HepG2 (cell line): ENCODE measurements around the gene POLR2H. TPM values are rescaled to one million over a fixed set of nuclear protein-coding genes. Genes with fewer than 3 reads are reported as not detected.

Experiments
- ATAD3A ChIP-seq: sonication (generic); formaldehyde crosslinking; IDR thresholded peaks from 2 replicates; pipeline ENCODE4 v1.4.0; 2020; ENCODE audit warnings: missing genetic modification reagents
- CENPT ChIP-seq: sonication (generic); formaldehyde crosslinking; IDR thresholded peaks from 2 replicates; pipeline ENCODE4 v1.8.0; 2022; ENCODE audit warnings: low read depth, mild to moderate bottlenecking, moderate library complexity, missing genetic modification reagents
- ESRRA ChIP-seq: sonication (generic); formaldehyde crosslinking; IDR thresholded peaks from 2 replicates; pipeline ENCODE4 v1.5.1; 2020; ENCODE audit warnings: mild to moderate bottlenecking, low read depth, missing genetic modification reagents
- FOXA1 ChIP-seq, 2 experiments: fragments of 450-650 bp in 1 of 2; sonication (generic) in 1 of 2; formaldehyde crosslinking in 1 of 2; IDR thresholded peaks; 2 replicates each; pipeline versions ENCODE4 v1.4.0 to v1.6.1; 2016 to 2020; ENCODE audit warnings: missing genetic modification reagents in 1 of 2
- FOXA3 ChIP-seq: IDR thresholded peaks from 2 replicates; pipeline ENCODE4 v1.6.1; 2016; ENCODE audit warnings: missing genetic modification reagents, missing compliant biosample characterization
- HOXA3 ChIP-seq: sonication (generic); formaldehyde crosslinking; IDR thresholded peaks from 2 replicates; pipeline ENCODE4 v1.5.0; 2020; ENCODE audit warnings: missing genetic modification reagents
- JUND ChIP-seq: sonication (generic); formaldehyde crosslinking; IDR thresholded peaks from 2 replicates; pipeline ENCODE4 v1.8.0; 2022; ENCODE audit warnings: mild to moderate bottlenecking, missing genetic modification reagents
- LCORL ChIP-seq, 2 experiments: fragments of 450-650 bp in 1 of 2; sonication (generic) in 1 of 2; formaldehyde crosslinking in 1 of 2; IDR thresholded peaks; 2 replicates each; pipeline versions ENCODE4 v1.5.0 to v1.6.1; 2017 to 2020; ENCODE audit warnings: antibody characterized with exemption in 1 of 2, missing genetic modification reagents in 1 of 2
- SMAD1 ChIP-seq: sonication (generic); formaldehyde crosslinking; IDR thresholded peaks from 2 replicates; pipeline ENCODE4 v1.4.0; 2020; ENCODE audit warnings: missing genetic modification reagents, low read depth, mild to moderate bottlenecking, borderline replicate concordance
- SOX5 ChIP-seq: IDR thresholded peaks from 2 replicates; pipeline ENCODE4 v1.6.1; 2016; ENCODE audit warnings: borderline replicate concordance
- SSRP1 ChIP-seq: IDR thresholded peaks from 2 replicates; pipeline ENCODE4 v1.6.1; 2016; ENCODE audit warnings: control low read depth
- TARDBP ChIP-seq: sonication (generic); formaldehyde crosslinking; IDR thresholded peaks from 2 replicates; pipeline ENCODE4 v1.8.0; 2022; ENCODE audit warnings: mild to moderate bottlenecking, missing genetic modification reagents
- THAP11 ChIP-seq: IDR thresholded peaks from 2 replicates; pipeline ENCODE4 v1.6.1; 2016; ENCODE audit warnings: missing biosample characterization, missing genetic modification reagents
- ZNF746 ChIP-seq: sonication (generic); formaldehyde crosslinking; IDR thresholded peaks from 2 replicates; pipeline ENCODE4 v1.8.0; 2022; ENCODE audit warnings: mild to moderate bottlenecking, missing genetic modification reagents
- ZNF816 ChIP-seq: sonication (generic); formaldehyde crosslinking; IDR thresholded peaks from 2 replicates; pipeline ENCODE4 v1.8.0; 2022; ENCODE audit warnings: missing genetic modification reagents, mild to moderate bottlenecking, borderline replicate concordance
- ZNF883 ChIP-seq: sonication (generic); formaldehyde crosslinking; IDR thresholded peaks from 2 replicates; pipeline ENCODE4 v1.5.1; 2020; ENCODE audit warnings: mild to moderate bottlenecking, missing genetic modification reagents; ENCODE audit errors: not compliant biosample characterization
- polyA plus RNA-seq, 8 experiments: library from polyadenylated mRNA; depleted of rRNA in 3 of 8; stranded (reverse) in 7 of 8; unstranded in 1 of 8; fragments of >200 nt; fragmentation: Illumina TruSeq in 4 of 8; extraction: Trizol in 4 of 8; gene quantifications; 2 replicates each; pipeline versions ENCODE4 v1.2.1 to v1.2.3, GENCODE V29; 2011 to 2016; ENCODE audit warnings: low read depth in 4 of 8, missing spikeins in 1 of 8, mixed read lengths in 1 of 8; ENCODE audit not compliant: insufficient read depth in 1 of 8
- total RNA-seq, 5 experiments: library from RNA; depleted of rRNA; stranded (reverse); fragments of >200 nt; fragmentation: Illumina TruSeq; extraction: Trizol; gene quantifications; 2 replicates each; pipeline ENCODE4 v1.2.3, GENCODE V29; 2016; ENCODE audit warnings: low read depth in 1 of 5
- TF ChIP-seq, protein P1 (sequence below): sonication (generic); formaldehyde crosslinking; IDR thresholded peaks from 2 replicates; pipeline ENCODE4 v1.4.0; 2020; ENCODE audit warnings: missing genetic modification reagents
- TF ChIP-seq, protein P2 (sequence below): sonication (generic); formaldehyde crosslinking; IDR thresholded peaks from 2 replicates; pipeline ENCODE4 v1.5.0; 2020; ENCODE audit warnings: mild to moderate bottlenecking, missing genetic modification reagents
- TF ChIP-seq, protein P3 (sequence below), 2 experiments: fragments of 450-650 bp in 1 of 2; sonication (generic) in 1 of 2; formaldehyde crosslinking; IDR thresholded peaks; 2 replicates each; pipeline versions ENCODE4 v1.5.0 to v1.8.0; 2020 to 2022; ENCODE audit warnings: mild to moderate bottlenecking in 1 of 2, missing genetic modification reagents in 1 of 2
- TF ChIP-seq, protein P4 (sequence below): sonication (generic); formaldehyde crosslinking; IDR thresholded peaks from 2 replicates; pipeline ENCODE4 v1.8.1; 2023; ENCODE audit warnings: mild to moderate bottlenecking, missing genetic modification reagents

Gene POLR2H
- total and polyA plus RNA-seq, 2 of the 13 experiments (the other 11 are each of a cell fraction or from before 2014, with no cell fraction given): 118 to 194 TPM

DNA sequence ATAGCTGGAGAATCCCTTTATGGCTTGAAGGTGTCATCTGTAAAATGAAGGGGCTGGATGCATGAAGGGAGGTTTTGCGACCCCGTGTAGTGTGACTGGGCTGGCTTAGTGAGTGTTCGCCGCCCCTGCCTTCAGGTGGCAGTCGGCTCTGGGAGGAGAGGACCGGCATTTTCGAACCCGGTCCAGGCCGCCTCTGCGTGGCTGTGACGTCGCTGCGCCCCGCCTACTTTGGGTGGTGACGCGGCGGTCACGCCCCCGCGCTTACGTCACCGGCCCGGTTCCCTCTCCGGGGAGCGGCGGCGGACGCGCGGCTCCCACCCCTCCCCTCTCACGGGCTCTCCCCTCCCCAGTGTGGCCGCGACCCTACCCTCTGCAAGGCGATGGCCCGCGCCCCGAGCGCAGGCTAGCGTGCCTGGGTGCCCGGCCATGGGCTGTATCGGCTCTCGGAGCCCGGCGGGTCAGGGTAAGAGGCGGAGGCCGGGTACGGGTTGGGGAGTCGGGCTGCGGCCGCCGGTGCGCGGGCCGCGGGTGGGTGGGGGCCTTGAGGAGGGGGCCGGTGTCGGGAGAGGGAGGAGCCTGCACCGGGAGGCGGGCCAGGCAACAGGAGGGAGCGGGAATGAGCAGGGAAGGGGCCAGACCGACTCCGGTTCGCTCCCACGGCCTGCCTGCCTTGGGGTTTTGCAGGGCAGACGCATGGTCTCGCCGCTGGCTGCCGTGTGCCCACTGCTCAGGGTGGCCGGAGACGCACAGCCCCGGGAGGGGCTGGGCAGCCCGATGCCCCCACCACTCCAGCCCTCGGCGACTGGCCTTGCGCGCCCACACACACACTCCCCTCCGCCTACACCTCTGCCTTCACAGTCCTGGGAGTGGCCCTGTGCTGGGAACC, 25.6 kb upstream of the POLR2H start (continued):
- TF ChIP-seq, protein P1, sequence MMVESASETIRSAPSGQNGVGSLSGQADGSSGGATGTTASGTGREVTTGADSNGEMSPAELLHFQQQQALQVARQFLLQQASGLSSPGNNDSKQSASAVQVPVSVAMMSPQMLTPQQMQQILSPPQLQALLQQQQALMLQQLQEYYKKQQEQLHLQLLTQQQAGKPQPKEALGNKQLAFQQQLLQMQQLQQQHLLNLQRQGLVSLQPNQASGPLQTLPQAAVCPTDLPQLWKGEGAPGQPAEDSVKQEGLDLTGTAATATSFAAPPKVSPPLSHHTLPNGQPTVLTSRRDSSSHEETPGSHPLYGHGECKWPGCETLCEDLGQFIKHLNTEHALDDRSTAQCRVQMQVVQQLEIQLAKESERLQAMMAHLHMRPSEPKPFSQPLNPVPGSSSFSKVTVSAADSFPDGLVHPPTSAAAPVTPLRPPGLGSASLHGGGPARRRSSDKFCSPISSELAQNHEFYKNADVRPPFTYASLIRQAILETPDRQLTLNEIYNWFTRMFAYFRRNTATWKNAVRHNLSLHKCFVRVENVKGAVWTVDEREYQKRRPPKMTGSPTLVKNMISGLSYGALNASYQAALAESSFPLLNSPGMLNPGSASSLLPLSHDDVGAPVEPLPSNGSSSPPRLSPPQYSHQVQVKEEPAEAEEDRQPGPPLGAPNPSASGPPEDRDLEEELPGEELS (CRISPR knock-in tag): no peak
- TF ChIP-seq, protein P2, sequence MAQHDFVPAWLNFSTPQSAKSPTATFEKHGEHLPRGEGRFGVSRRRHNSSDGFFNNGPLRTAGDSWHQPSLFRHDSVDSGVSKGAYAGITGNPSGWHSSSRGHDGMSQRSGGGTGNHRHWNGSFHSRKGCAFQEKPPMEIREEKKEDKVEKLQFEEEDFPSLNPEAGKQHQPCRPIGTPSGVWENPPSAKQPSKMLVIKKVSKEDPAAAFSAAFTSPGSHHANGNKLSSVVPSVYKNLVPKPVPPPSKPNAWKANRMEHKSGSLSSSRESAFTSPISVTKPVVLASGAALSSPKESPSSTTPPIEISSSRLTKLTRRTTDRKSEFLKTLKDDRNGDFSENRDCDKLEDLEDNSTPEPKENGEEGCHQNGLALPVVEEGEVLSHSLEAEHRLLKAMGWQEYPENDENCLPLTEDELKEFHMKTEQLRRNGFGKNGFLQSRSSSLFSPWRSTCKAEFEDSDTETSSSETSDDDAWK (CRISPR knock-in tag): no peak
- TF ChIP-seq HOXA3 (CRISPR knock-in tag) (peak; percentile 98), SMAD1 (CRISPR knock-in tag) (peak; percentile 33; the same call in 1 of the 2 replicates), THAP11 (CRISPR knock-in tag) (peak; percentile 84), ZNF746 (0 out of 2 replicates have a peak, but pooled peaks have one; percentile 14), JUND (CRISPR knock-in tag) (peak; percentile 59; the same call in 1 of the 2 replicates), LCORL (IDR thresholded peaks at IDR 0.05) (no peak), LCORL (CRISPR knock-in tag; IDR thresholded peaks at IDR 0.05) (peak; percentile 33; the same call in 1 of the 2 replicates), SOX5 (0 out of 2 replicates have a peak, but pooled peaks have one; percentile 20), ZNF816 (peak; percentile 79; the same call in 1 of the 2 replicates), ESRRA (CRISPR knock-in tag) (0 out of 2 replicates have a peak, but pooled peaks have one; percentile 24), FOXA3 (CRISPR knock-in tag) (peak; percentile 28; the same call in 1 of the 2 replicates), FOXA1 (IDR thresholded peaks at IDR 0.05) (no peak), FOXA1 (CRISPR knock-in tag; IDR thresholded peaks at IDR 0.05) (no peak; the same call in 1 of the 2 replicates), SSRP1 (peak; percentile 81; the same call in 1 of the 2 replicates), TARDBP (0 out of 2 replicates have a peak, but pooled peaks have one; percentile 28), ATAD3A (CRISPR knock-in tag) (no peak), ZNF883 (peak; percentile 58), CENPT (CRISPR knock-in tag) (0 out of 2 replicates have a peak, but pooled peaks have one; percentile 73)
- TF ChIP-seq, protein P3, sequence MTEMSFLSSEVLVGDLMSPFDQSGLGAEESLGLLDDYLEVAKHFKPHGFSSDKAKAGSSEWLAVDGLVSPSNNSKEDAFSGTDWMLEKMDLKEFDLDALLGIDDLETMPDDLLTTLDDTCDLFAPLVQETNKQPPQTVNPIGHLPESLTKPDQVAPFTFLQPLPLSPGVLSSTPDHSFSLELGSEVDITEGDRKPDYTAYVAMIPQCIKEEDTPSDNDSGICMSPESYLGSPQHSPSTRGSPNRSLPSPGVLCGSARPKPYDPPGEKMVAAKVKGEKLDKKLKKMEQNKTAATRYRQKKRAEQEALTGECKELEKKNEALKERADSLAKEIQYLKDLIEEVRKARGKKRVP (CRISPR knock-in tag; IDR thresholded peaks at IDR 0.05): peak in 1 of 2 experiments; percentile 48; a peak in 2 of 4 replicates
- TF ChIP-seq, protein P4, sequence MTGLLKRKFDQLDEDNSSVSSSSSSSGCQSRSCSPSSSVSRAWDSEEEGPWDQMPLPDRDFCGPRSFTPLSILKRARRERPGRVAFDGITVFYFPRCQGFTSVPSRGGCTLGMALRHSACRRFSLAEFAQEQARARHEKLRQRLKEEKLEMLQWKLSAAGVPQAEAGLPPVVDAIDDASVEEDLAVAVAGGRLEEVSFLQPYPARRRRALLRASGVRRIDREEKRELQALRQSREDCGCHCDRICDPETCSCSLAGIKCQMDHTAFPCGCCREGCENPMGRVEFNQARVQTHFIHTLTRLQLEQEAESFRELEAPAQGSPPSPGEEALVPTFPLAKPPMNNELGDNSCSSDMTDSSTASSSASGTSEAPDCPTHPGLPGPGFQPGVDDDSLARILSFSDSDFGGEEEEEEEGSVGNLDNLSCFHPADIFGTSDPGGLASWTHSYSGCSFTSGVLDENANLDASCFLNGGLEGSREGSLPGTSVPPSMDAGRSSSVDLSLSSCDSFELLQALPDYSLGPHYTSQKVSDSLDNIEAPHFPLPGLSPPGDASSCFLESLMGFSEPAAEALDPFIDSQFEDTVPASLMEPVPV (CRISPR knock-in tag): 0 out of 2 replicates have a peak, but pooled peaks have one; percentile 37
